Mesendoderm (in vitro differentiated cells): ENCODE measurements around the gene PACSIN2.
"Not testable (repeated sequence)": the region's sequence is repeated elsewhere in the genome, so short reads cannot be mapped to it uniquely, and the experiment has no call there.

ENCODE experiments used
- DNase-seq: peaks from one replicate; pipeline ENCODE4 v3.0.0; 2013
- H2AK5ac ChIP-seq: 2 replicates; pipeline ENCODE4 v1.6.1; 2013; ENCODE audit warnings: low read length, inconsistent platforms
- H2BK120ac ChIP-seq: 2 replicates; pipeline ENCODE4 v1.6.1; 2013; ENCODE audit warnings: low read depth, mild to moderate bottlenecking, low read length, moderate library complexity, mixed read lengths
- H2BK15ac ChIP-seq: replicated peaks from 2 replicates; pipeline ENCODE4 v1.6.1; 2013; ENCODE audit warnings: low read depth, mild to moderate bottlenecking, moderate library complexity
- H2BK5ac ChIP-seq: 2 replicates; pipeline ENCODE4 v1.6.1; 2013; ENCODE audit warnings: low read length, inconsistent platforms
- H3K18ac ChIP-seq: 2 replicates; pipeline ENCODE4 v1.6.1; 2013; ENCODE audit warnings: mild to moderate bottlenecking, low read length, mixed read lengths
- H3K23ac ChIP-seq: one replicate; pipeline ENCODE4 v1.6.1; 2013; ENCODE audit warnings: low read length
- H3K27ac ChIP-seq: 2 replicates; pipeline ENCODE4 v1.5.1; 2013; ENCODE audit warnings: low read depth, mild to moderate bottlenecking, inconsistent platforms, low read length, moderate library complexity
- H3K27me3 ChIP-seq: 2 replicates; pipeline ENCODE4 v1.6.1; 2013; ENCODE audit warnings: low read length, control low read depth, mild to moderate bottlenecking, inconsistent platforms; ENCODE audit not compliant: insufficient read depth, poor library complexity
- H3K36me3 ChIP-seq: 2 replicates; pipeline ENCODE4 v1.6.1; 2013; ENCODE audit warnings: low read length, inconsistent platforms; ENCODE audit not compliant: control insufficient read depth, insufficient read depth
- H3K4ac ChIP-seq: one replicate; pipeline ENCODE4 v1.6.1; 2013; ENCODE audit warnings: low read depth, mild to moderate bottlenecking, low read length, moderate library complexity
- H3K4me1 ChIP-seq: 2 replicates; pipeline ENCODE4 v1.6.1; 2013; ENCODE audit warnings: low read depth, low read length, inconsistent platforms; ENCODE audit not compliant: control insufficient read depth
- H3K4me2 ChIP-seq: 2 replicates; pipeline ENCODE4 v1.6.1; 2013; ENCODE audit warnings: low read length
- H3K4me3 ChIP-seq: 2 replicates; pipeline ENCODE4 v1.5.1; 2013; ENCODE audit warnings: mild to moderate bottlenecking, low read length
- H3K56ac ChIP-seq: one replicate; pipeline ENCODE4 v1.6.1; 2013; ENCODE audit warnings: low read length
- H3K79me1 ChIP-seq: 2 replicates; pipeline ENCODE4 v1.6.1; 2013; ENCODE audit warnings: low read length, inconsistent platforms
- H3K79me2 ChIP-seq: 2 replicates; pipeline ENCODE4 v1.6.1; 2013; ENCODE audit warnings: mild to moderate bottlenecking, low read length; ENCODE audit not compliant: control insufficient read depth, insufficient read depth
- H3K9ac ChIP-seq: 2 replicates; pipeline ENCODE4 v1.6.1; 2013; ENCODE audit warnings: low read length, inconsistent platforms
- H4K5ac ChIP-seq: one replicate; pipeline ENCODE4 v1.6.1; 2013; ENCODE audit warnings: low read length
- H4K8ac ChIP-seq: one replicate; pipeline ENCODE4 v1.6.1; 2013; ENCODE audit warnings: low read depth, mild to moderate bottlenecking, control low read depth, low read length, moderate library complexity
- WGBS: extraction: QIAGEN DNeasy Blood & Tissue Kit; methylation state at CpG from one replicate; pipeline ENCODE4 v1.1.7; 2013; ENCODE audit warnings: low lambda C conversion rate, missing lambda C conversion rate; ENCODE audit not compliant: insufficient coverage; ENCODE audit errors: extremely low coverage; 5-methylcytosine and 5-hydroxymethylcytosine counted together

Gene PACSIN2

DNA sequence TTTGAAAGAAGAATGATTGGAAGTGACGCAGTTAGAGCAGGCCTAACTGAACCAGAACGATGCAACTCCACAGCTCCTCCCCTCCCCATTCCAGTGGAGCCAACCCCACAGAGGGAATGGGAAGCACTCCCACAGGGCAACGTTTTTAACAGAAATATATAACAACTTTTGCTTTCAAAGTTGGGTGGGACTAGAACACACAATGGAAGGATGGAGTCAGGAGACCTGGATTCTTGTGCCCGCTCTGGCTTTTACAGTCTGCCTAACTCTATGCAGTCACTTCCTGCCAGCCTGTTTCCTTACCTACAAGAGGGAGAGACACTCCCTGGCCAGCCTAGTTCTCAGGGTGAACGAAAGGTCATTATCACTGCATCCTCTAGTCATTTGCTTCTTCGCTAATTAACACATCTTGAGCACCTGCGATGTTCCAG is 75.5 kb downstream of the PACSIN2 start:
- no peak overlapping the region for H2BK120ac ChIP-seq
- H3K23ac ChIP-seq: no peak overlapping the region
- H3K27ac ChIP-seq: peak overlapping the region; percentile 48
- peaks cover 8% of the 10 kb centered on the region for H3K4me1 ChIP-seq
- peak; percentile 89 for DNase-seq
- no peak overlapping the region for H3K4me2 ChIP-seq
- no CpG with 5 or more reads among the region's 7 CpGs for WGBS
- no peak overlapping the region for H3K4ac ChIP-seq
- no peak overlapping the region for H3K56ac ChIP-seq
- no peak overlapping the region for H2AK5ac ChIP-seq
- no peak overlapping the region for H2BK5ac ChIP-seq
- H3K27me3 ChIP-seq: no peaks in the 10 kb centered on the region
- peaks cover 29% of the 10 kb centered on the region for H3K79me2 ChIP-seq
- H4K5ac ChIP-seq: no peak overlapping the region
- H3K4me3 ChIP-seq: no peak overlapping the region
- no peaks in the 10 kb centered on the region for H3K36me3 ChIP-seq
- no peak overlapping the region for H2BK15ac ChIP-seq
- no peak overlapping the region for H3K9ac ChIP-seq
- H3K18ac ChIP-seq: no peak overlapping the region
- H3K79me1 ChIP-seq: peaks cover 30% of the 10 kb centered on the region
- H4K8ac ChIP-seq: no peak overlapping the region

DNA sequence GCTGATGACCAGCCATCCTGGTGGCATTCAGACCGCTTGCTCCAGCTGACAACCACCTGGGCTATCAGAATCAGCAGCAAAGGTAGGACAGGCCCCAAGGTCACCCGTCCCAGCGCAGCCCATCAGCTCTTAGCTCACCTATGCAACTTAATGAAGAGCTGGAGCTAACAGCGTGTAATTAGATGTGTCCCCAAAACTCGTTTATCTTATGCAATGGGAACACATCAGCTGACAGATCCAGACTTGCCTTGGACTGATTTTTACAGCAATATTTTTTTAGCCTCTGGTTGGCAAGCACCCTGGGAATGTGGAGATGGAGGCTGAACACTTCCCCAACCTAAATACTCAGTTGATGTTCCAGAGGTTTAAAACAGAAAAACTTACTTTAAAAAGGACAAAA is 76.0 kb downstream of the PACSIN2 start:
- DNase-seq: no peak
- Histone ChIP-seq H3K56ac (no peak overlapping the region), H2AK5ac (no peak overlapping the region), H3K79me1 (peaks cover 30% of the 10 kb centered on the region), H3K18ac (no peak overlapping the region), H3K4me2 (no peak overlapping the region), H3K4ac (no peak overlapping the region), H4K8ac (no peak overlapping the region), H3K27me3 (no peaks in the 10 kb centered on the region), H3K9ac (no peak overlapping the region), H3K36me3 (no peaks in the 10 kb centered on the region), H3K27ac (no peak overlapping the region), H3K4me1 (peaks cover 8% of the 10 kb centered on the region), H3K4me3 (no peak overlapping the region), H3K79me2 (peaks cover 32% of the 10 kb centered on the region), H2BK15ac (no peak overlapping the region), H3K23ac (no peak overlapping the region), H2BK5ac (no peak overlapping the region), H4K5ac (no peak overlapping the region), H2BK120ac (no peak overlapping the region)
- WGBS: no CpG with 5 or more reads among the region's 5 CpGs

- H3K9ac ChIP-seq: no peak overlapping the region
- no peak overlapping the region for H2BK15ac ChIP-seq
- H3K27ac ChIP-seq: no peak overlapping the region
- peaks cover 36% of the 10 kb centered on the region for H3K79me2 ChIP-seq
- no peak overlapping the region for H3K56ac ChIP-seq
- H3K23ac ChIP-seq: no peak overlapping the region
- no peak overlapping the region for H2BK5ac ChIP-seq
- H3K4me3 ChIP-seq: no peak overlapping the region
- no peak overlapping the region for H3K4ac ChIP-seq
- no peak overlapping the region for H4K8ac ChIP-seq
- no CpG with 5 or more reads among the region's 7 CpGs for WGBS
- no peaks in the 10 kb centered on the region for H3K27me3 ChIP-seq
- H3K79me1 ChIP-seq: peaks cover 33% of the 10 kb centered on the region
- H2BK120ac ChIP-seq: no peak overlapping the region
- no peak for DNase-seq
- no peak overlapping the region for H2AK5ac ChIP-seq
- H3K4me2 ChIP-seq: no peak overlapping the region
- H3K36me3 ChIP-seq: no peaks in the 10 kb centered on the region
- no peak overlapping the region for H4K5ac ChIP-seq
- no peak overlapping the region for H3K18ac ChIP-seq
- H3K4me1 ChIP-seq: peaks cover 8% of the 10 kb centered on the region
Measured at GRCh38 chr22:42938449-42938848, 76.5 kb downstream of the PACSIN2 start.

DNA sequence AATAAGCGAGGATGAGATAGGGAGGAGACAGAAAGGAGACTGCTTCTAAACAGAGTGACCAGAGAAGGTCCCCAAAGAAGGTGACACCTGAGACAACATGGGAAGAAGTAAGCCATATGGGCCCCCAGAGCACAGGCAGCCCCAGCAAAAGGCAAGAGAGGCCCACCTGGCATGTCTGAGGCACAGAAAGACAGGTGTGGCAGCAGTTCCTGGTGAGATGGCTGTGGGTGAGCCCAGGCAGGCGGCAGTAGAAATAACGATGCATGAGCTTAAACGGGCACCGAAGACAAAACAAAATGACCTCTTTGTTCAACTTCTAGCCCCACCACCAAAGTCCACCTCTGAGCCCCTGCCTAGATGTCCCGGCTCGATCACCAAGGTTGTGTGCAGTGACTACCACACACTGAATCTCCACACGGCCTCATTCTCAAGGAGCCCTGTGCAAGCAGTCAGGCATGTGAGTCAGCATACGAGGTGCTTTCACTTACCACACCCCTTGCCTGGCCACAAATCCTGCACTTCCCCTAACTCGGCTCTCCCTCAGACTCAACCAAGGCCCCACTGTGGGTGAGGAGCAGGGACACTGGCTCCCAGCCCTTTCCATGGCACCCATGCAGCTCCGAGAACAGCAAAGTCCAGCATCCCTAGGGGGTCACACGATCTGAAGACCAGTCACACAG is 77.6 kb downstream of the PACSIN2 start:
- Histone ChIP-seq H3K56ac (no peak overlapping the region), H3K9ac (no peak overlapping the region), H3K4me2 (no peak overlapping the region), H3K23ac (no peak overlapping the region), H3K79me1 (peaks cover 33% of the 10 kb centered on the region), H3K79me2 (peaks cover 42% of the 10 kb centered on the region), H3K4ac (no peak overlapping the region), H3K27me3 (no peaks in the 10 kb centered on the region), H3K27ac (no peak overlapping the region), H4K8ac (no peak overlapping the region), H3K4me3 (no peak overlapping the region), H3K18ac (no peak overlapping the region), H2BK5ac (no peak overlapping the region), H3K4me1 (peaks cover 8% of the 10 kb centered on the region), H4K5ac (no peak overlapping the region), H2AK5ac (no peak overlapping the region), H2BK15ac (no peak overlapping the region), H3K36me3 (no peaks in the 10 kb centered on the region), H2BK120ac (no peak overlapping the region)
- no CpG with 5 or more reads among the region's 12 CpGs for WGBS
- peak; percentile 23 for DNase-seq

- peaks cover 45% of the 10 kb centered on the region for H3K79me2 ChIP-seq
- H3K23ac ChIP-seq, H3K36me3 ChIP-seq: not testable (repeated sequence)
Measured at GRCh38 chr22:42936680-42937079, 78.3 kb downstream of the PACSIN2 start.

DNA sequence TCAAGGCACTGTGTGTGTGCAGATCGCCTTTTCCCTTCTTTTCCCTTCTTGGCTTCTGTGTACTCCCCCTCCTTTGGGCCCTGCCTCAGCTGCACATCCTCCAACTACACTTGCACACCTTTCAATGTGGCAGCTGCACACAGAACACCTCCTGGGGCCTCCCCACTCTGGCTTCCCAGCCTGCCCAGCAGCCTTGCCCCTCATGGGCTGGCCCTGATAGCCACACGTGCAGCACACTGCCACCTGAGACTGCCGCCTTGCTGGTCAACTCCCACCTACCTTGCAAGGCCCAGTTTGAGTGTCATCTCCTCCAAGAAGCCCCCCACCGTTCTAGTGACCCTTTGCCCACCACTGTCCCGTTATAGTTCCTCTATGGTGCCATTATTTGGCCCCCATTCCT is 80.6 kb downstream of the PACSIN2 start:
- Histone ChIP-seq H3K27ac (no peak overlapping the region), H3K56ac (no peak overlapping the region), H3K79me2 (peaks cover 58% of the 10 kb centered on the region), H3K23ac (no peak overlapping the region), H2AK5ac (no peak overlapping the region), H3K4me2 (no peak overlapping the region), H3K4ac (no peak overlapping the region), H3K4me3 (no peak overlapping the region), H3K27me3 (no peaks in the 10 kb centered on the region), H3K36me3 (no peaks in the 10 kb centered on the region), H2BK5ac (no peak overlapping the region), H2BK15ac (no peak overlapping the region), H4K5ac (no peak overlapping the region), H3K18ac (no peak overlapping the region), H3K79me1 (peaks cover 48% of the 10 kb centered on the region), H3K4me1 (peaks cover under 1% of the 10 kb centered on the region), H2BK120ac (no peak overlapping the region), H4K8ac (no peak overlapping the region), H3K9ac (no peak overlapping the region)
- no peak for DNase-seq
- no CpG with 5 or more reads among the region's 5 CpGs for WGBS

More at GRCh38 chr22:42936680-42937079, 78.3 kb downstream of the PACSIN2 start:
- H2BK15ac ChIP-seq, H2BK120ac ChIP-seq, H3K18ac ChIP-seq, H3K56ac ChIP-seq, H3K4me2 ChIP-seq, H2AK5ac ChIP-seq, H3K4ac ChIP-seq, H2BK5ac ChIP-seq, H4K5ac ChIP-seq, H4K8ac ChIP-seq, DNase-seq, H3K4me1 ChIP-seq, H3K9ac ChIP-seq, H3K27ac ChIP-seq, H3K4me3 ChIP-seq, H3K27me3 ChIP-seq: not testable (repeated sequence)
- no CpG with 5 or more reads among the region's 6 CpGs for WGBS
- H3K79me1 ChIP-seq: peaks cover 38% of the 10 kb centered on the region
